H9 (cell line): ENCODE measurements around the gene PMEL. TPM values are rescaled to one million over a fixed set of nuclear protein-coding genes. Genes with fewer than 3 reads are reported as not detected.

Experiments used
- DNase-seq: peaks from one replicate; pipeline ENCODE4 v3.0.0-alpha.2; 2017
- H2AFZ ChIP-seq: one replicate; pipeline ENCODE4 v1.6.1; 2013; ENCODE audit warnings: mild to moderate bottlenecking, low read length, control low read depth, moderate library complexity
- H2AK5ac ChIP-seq: 2 replicates; pipeline ENCODE4 v1.6.1; 2013; ENCODE audit warnings: low read length, control low read depth, mixed read lengths; ENCODE audit not compliant: insufficient read length
- H2BK120ac ChIP-seq: one replicate; pipeline ENCODE4 v1.6.1; 2013; ENCODE audit warnings: low read depth, mild to moderate bottlenecking, low read length, control low read depth, inconsistent platforms; ENCODE audit not compliant: poor library complexity, severe bottlenecking
- H2BK12ac ChIP-seq: 2 replicates; pipeline ENCODE4 v1.6.1; 2013; ENCODE audit warnings: low read length, control low read depth, mixed read lengths, low read depth; ENCODE audit not compliant: insufficient read length
- H2BK15ac ChIP-seq: 2 replicates; pipeline ENCODE4 v1.6.1; 2013; ENCODE audit warnings: low read depth, low read length, control low read depth
- H2BK20ac ChIP-seq: one replicate; pipeline ENCODE4 v1.6.1; 2013; ENCODE audit warnings: low read depth, mild to moderate bottlenecking, low read length, control low read depth, inconsistent platforms; ENCODE audit not compliant: poor library complexity, severe bottlenecking
- H2BK5ac ChIP-seq: 2 replicates; pipeline ENCODE4 v1.6.1; 2013; ENCODE audit warnings: low read length, control low read depth, mixed read lengths; ENCODE audit not compliant: insufficient read length
- H3K14ac ChIP-seq: 2 replicates; pipeline ENCODE4 v1.6.1; 2013; ENCODE audit warnings: low read length, control low read depth; ENCODE audit not compliant: insufficient read depth
- H3K18ac ChIP-seq: 2 replicates; pipeline ENCODE4 v1.6.1; 2013; ENCODE audit warnings: low read depth, mild to moderate bottlenecking, mixed read lengths, low read length, control low read depth; ENCODE audit not compliant: insufficient read length
- H3K23ac ChIP-seq: 2 replicates; pipeline ENCODE4 v1.6.1; 2013; ENCODE audit warnings: low read length, control low read depth, mixed read lengths, low read depth; ENCODE audit not compliant: insufficient read length
- H3K23me2 ChIP-seq: 2 replicates; pipeline ENCODE4 v1.6.1; 2013; ENCODE audit warnings: low read depth, mild to moderate bottlenecking, mixed read lengths, low read length, control low read depth; ENCODE audit not compliant: insufficient read length, poor library complexity, severe bottlenecking
- H3K27ac ChIP-seq: 2 replicates; pipeline ENCODE4 v1.5.1; 2013; ENCODE audit warnings: low read length, control low read depth, mixed read lengths, low read depth; ENCODE audit not compliant: insufficient read length
- H3K27me3 ChIP-seq: 2 replicates; pipeline ENCODE4 v1.6.1; 2013; ENCODE audit warnings: low read length, control low read depth, inconsistent platforms; ENCODE audit not compliant: insufficient read depth
- H3K4ac ChIP-seq: 2 replicates; pipeline ENCODE4 v1.6.1; 2013; ENCODE audit warnings: low read depth, mild to moderate bottlenecking, control low read depth, inconsistent platforms, low read length, moderate library complexity
- H3K4me1 ChIP-seq: 2 replicates; pipeline ENCODE4 v1.6.1; 2013; ENCODE audit warnings: low read length, control low read depth, inconsistent platforms; ENCODE audit not compliant: insufficient read depth
- H3K4me2 ChIP-seq: 2 replicates; pipeline ENCODE4 v1.6.1; 2013; ENCODE audit warnings: low read length, control low read depth, mixed read lengths; ENCODE audit not compliant: insufficient read length, insufficient read depth
- H3K56ac ChIP-seq: 2 replicates; pipeline ENCODE4 v1.6.1; 2013; ENCODE audit warnings: low read depth, mild to moderate bottlenecking, mixed read lengths, low read length, control low read depth; ENCODE audit not compliant: insufficient read length
- H3K79me1 ChIP-seq: 2 replicates; pipeline ENCODE4 v1.6.1; 2013; ENCODE audit warnings: low read depth, mild to moderate bottlenecking, moderate library complexity, low read length, control low read depth, inconsistent platforms; ENCODE audit not compliant: insufficient read depth, poor library complexity, severe bottlenecking
- H3K79me2 ChIP-seq: 2 replicates; pipeline ENCODE4 v1.6.1; 2013; ENCODE audit warnings: low read length, control low read depth, inconsistent platforms; ENCODE audit not compliant: insufficient read depth
- H3K9ac ChIP-seq: 2 replicates; pipeline ENCODE4 v1.6.1; 2013; ENCODE audit warnings: low read length, control low read depth, mixed read lengths; ENCODE audit not compliant: insufficient read length; ENCODE audit errors: extremely low read depth
- H3K9me3 ChIP-seq: one replicate; pipeline ENCODE4 v1.6.1; 2013; ENCODE audit warnings: low read depth, low read length, inconsistent platforms; ENCODE audit not compliant: control insufficient read depth
- H3T11ph ChIP-seq: one replicate; pipeline ENCODE4 v1.6.1; 2013; ENCODE audit warnings: mild to moderate bottlenecking, low read length, control low read depth, inconsistent platforms
- H4K20me1 ChIP-seq: one replicate; pipeline ENCODE4 v1.6.1; 2013; ENCODE audit not compliant: control insufficient read depth, insufficient read length, insufficient read depth
- H4K5ac ChIP-seq: 2 replicates; pipeline ENCODE4 v1.6.1; 2013; ENCODE audit warnings: low read depth, mild to moderate bottlenecking, mixed read lengths, low read length, control low read depth; ENCODE audit not compliant: insufficient read length
- H4K8ac ChIP-seq: replicated peaks from 2 replicates; pipeline ENCODE4 v1.6.1; 2013; ENCODE audit warnings: low read length, control low read depth, mixed read lengths, low read depth; ENCODE audit not compliant: insufficient read length
- H4K91ac ChIP-seq: 2 replicates; pipeline ENCODE4 v1.6.1; 2013; ENCODE audit warnings: low read depth, mild to moderate bottlenecking, moderate library complexity, mixed read lengths, low read length, control low read depth; ENCODE audit not compliant: insufficient read length
- H3K27ac Mint-ChIP-seq, 3 experiments: 2 replicates in 2 of 3; 3 replicates in 1 of 3; pipeline ENCODE4 v1.8.0; 2020 to 2021; ENCODE audit warnings: mixed read lengths in 3 of 3, mild to moderate bottlenecking in 1 of 3, moderate library complexity in 1 of 3
- H3K27me3 Mint-ChIP-seq: 2 replicates; pipeline ENCODE4 v1.8.0; 2021; ENCODE audit warnings: low read depth, mild to moderate bottlenecking, moderate library complexity, mixed read lengths
- H3K36me3 Mint-ChIP-seq, 3 experiments: 2 replicates in 2 of 3; 3 replicates in 1 of 3; pipeline ENCODE4 v1.8.0; 2020 to 2021; ENCODE audit warnings: low read depth in 3 of 3, mixed read lengths in 3 of 3; ENCODE audit not compliant: insufficient read depth in 1 of 3
- H3K4me1 Mint-ChIP-seq, 2 experiments: 2 replicates each; pipeline ENCODE4 v1.8.0; 2020; ENCODE audit warnings: mixed read lengths in 2 of 2
- H3K4me3 Mint-ChIP-seq, 2 experiments: 2 replicates in 1 of 2; 3 replicates in 1 of 2; pipeline ENCODE4 v1.8.0; 2020 to 2021; ENCODE audit warnings: mild to moderate bottlenecking in 2 of 2, mixed read lengths in 2 of 2, moderate library complexity in 1 of 2
- H3K9me3 Mint-ChIP-seq, 2 experiments: 2 replicates in 1 of 2; 3 replicates in 1 of 2; pipeline ENCODE4 v1.8.0; 2020; ENCODE audit warnings: mild to moderate bottlenecking in 2 of 2, mixed read lengths in 2 of 2, moderate library complexity in 1 of 2
- WGBS: extraction: QIAGEN DNeasy Blood & Tissue Kit; methylation state at CpG from one replicate; pipeline ENCODE4 v1.1.7; 2013; ENCODE audit warnings: missing lambda C conversion rate, low lambda C conversion rate, mixed read lengths; ENCODE audit not compliant: insufficient read length; ENCODE audit errors: extremely low coverage; 5-methylcytosine and 5-hydroxymethylcytosine counted together
- total RNA-seq: library from RNA; stranded (reverse); gene quantifications from 2 replicates; pipeline ENCODE4 v1.2.1, GENCODE V29; 2021
- TF ChIP-seq, protein P1 (sequence below): fragments of 200-600 bp; sonication (generic); conservative IDR thresholded peaks from 3 replicates; pipeline ENCODE4 v1.8.0; 2021; ENCODE audit warnings: antibody characterized with exemption, mild to moderate bottlenecking

The PMEL gene
- total RNA-seq, 1 experiment from 2014 or later: 72.6 TPM

DNA sequence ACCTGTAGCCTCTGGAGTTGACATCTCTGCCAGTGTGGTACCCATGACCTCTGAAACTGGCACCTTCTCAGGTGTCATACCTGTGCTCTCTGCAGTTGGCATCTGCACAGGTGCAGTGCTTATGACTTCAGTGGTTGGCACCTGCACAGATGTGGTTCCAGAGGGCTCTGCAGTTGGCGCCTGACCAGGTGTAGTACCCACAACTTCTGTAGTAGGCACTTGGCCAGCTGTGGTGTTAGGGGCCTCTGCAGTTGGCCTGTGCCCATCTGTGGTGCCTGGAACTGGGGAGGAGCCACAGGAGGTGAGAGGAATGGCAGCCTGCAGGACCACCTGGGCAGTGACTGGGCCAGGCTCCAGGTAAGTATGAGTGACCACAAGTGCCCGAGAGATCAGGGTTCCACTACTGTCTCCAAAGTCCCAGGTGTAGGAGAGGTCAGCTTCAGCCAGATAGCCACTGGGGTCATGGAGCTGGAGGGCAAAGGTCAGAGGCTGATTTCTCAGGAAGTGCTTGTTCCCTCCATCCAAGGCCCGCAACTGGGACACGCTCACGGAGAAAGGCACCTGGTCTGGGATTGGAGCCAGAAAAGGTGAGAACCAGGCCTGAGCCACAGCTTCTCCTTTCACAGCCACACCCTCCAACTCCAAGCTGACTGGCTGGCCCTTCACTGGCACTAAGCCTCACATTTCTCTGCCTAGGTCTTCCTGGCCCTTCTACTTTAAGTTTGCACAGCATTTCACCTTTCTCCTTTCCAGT is 8.6 kb downstream of the PMEL start:
- Histone ChIP-seq H3K4ac (no peak overlapping the region), H3K27ac (no peak overlapping the region), H3K23ac (no peak overlapping the region), H2BK12ac (no peak overlapping the region), H3K4me2 (no peak overlapping the region), H2AFZ (no peak overlapping the region), H3K4me1 (no peaks in the 10 kb centered on the region), H3K9ac (no peak overlapping the region), H4K20me1 (no peaks in the 10 kb centered on the region), H2AK5ac (no peak overlapping the region), H3K27me3 (no peaks in the 10 kb centered on the region), H4K8ac (no peak overlapping the region), H3K56ac (no peak overlapping the region), H3K9me3 (no peaks in the 10 kb centered on the region), H3K14ac (no peak overlapping the region), H2BK20ac (no peak overlapping the region), H3T11ph (no peak overlapping the region), H4K5ac (no peak overlapping the region), H3K18ac (no peak overlapping the region), H3K23me2 (no peaks in the 10 kb centered on the region), H3K79me1 (no peaks in the 10 kb centered on the region), H3K79me2 (no peaks in the 10 kb centered on the region), H2BK120ac (no peak overlapping the region), H2BK15ac (no peak overlapping the region), H4K91ac (no peak overlapping the region), H2BK5ac (no peak overlapping the region)
- Mint-ChIP-seq H3K9me3 (no peaks in the 10 kb centered on the region), H3K27ac (peak overlapping the region in 1 of 3 experiments; percentile 83; a peak in 1 of 7 replicates), H3K36me3 (peaks cover 4 to 44% (median 23%) of the 10 kb centered on the region in 3 experiments; a peak in 6 of 7 replicates), H3K4me1 (no peaks in the 10 kb centered on the region; a peak in 1 of 4 replicates), H3K4me3 (no peak overlapping the region; a peak in 1 of 5 replicates), H3K27me3 (no peaks in the 10 kb centered on the region)
- TF ChIP-seq, protein P1, sequence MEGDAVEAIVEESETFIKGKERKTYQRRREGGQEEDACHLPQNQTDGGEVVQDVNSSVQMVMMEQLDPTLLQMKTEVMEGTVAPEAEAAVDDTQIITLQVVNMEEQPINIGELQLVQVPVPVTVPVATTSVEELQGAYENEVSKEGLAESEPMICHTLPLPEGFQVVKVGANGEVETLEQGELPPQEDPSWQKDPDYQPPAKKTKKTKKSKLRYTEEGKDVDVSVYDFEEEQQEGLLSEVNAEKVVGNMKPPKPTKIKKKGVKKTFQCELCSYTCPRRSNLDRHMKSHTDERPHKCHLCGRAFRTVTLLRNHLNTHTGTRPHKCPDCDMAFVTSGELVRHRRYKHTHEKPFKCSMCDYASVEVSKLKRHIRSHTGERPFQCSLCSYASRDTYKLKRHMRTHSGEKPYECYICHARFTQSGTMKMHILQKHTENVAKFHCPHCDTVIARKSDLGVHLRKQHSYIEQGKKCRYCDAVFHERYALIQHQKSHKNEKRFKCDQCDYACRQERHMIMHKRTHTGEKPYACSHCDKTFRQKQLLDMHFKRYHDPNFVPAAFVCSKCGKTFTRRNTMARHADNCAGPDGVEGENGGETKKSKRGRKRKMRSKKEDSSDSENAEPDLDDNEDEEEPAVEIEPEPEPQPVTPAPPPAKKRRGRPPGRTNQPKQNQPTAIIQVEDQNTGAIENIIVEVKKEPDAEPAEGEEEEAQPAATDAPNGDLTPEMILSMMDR: no peak
- no CpG with 5 or more reads among the region's 5 CpGs for WGBS
- no peak for DNase-seq
